MM.1S (cell line): ENCODE data around the gene TSPAN9.

Source experiments
- DNase-seq: peaks from one replicate; pipeline ENCODE4 v3.0.0-alpha.2; 2015
- H2AFZ ChIP-seq: fragments of 300-600 bp; sonication (generic); 2 replicates; pipeline ENCODE4 v1.6.0; 2016; ENCODE audit warnings: antibody characterized with exemption, low read length
- H3F3A ChIP-seq: fragments of 300-600 bp; sonication (generic); 2 replicates; pipeline ENCODE4 v1.6.1; 2016; ENCODE audit warnings: mild to moderate bottlenecking, antibody characterized with exemption, low read length, moderate library complexity, mixed read lengths; ENCODE audit not compliant: insufficient read depth
- H3K27ac ChIP-seq: fragments of 300-600 bp; sonication (generic); 2 replicates; pipeline ENCODE4 v1.5.1; 2016; ENCODE audit warnings: mild to moderate bottlenecking, low read length
- H3K27me3 ChIP-seq: fragments of 300-600 bp; sonication (generic); replicated peaks from 2 replicates; pipeline ENCODE4 v1.6.0; 2016; ENCODE audit warnings: low read length; ENCODE audit not compliant: insufficient read depth
- H3K36me3 ChIP-seq: fragments of 300-600 bp; sonication (generic); replicated peaks from 2 replicates; pipeline ENCODE4 v1.6.1; 2016; ENCODE audit warnings: mild to moderate bottlenecking, low read length, mixed read lengths; ENCODE audit not compliant: insufficient read depth
- H3K4me1 ChIP-seq: fragments of 300-600 bp; sonication (generic); 2 replicates; pipeline ENCODE4 v1.6.1; 2016; ENCODE audit warnings: low read length, mixed read lengths
- H3K4me2 ChIP-seq: fragments of 300-600 bp; sonication (generic); 2 replicates; pipeline ENCODE4 v1.6.0; 2016; ENCODE audit warnings: low read depth, low read length
- H3K4me3 ChIP-seq: fragments of 300-600 bp; sonication (generic); 2 replicates; pipeline ENCODE4 v1.5.1; 2016; ENCODE audit warnings: low read length, mixed read lengths
- H3K79me2 ChIP-seq: fragments of 300-600 bp; sonication (generic); 2 replicates; pipeline ENCODE4 v1.6.1; 2016; ENCODE audit warnings: mixed run types, low read length, mixed read lengths
- H3K9ac ChIP-seq: fragments of 300-600 bp; sonication (generic); 2 replicates; pipeline ENCODE4 v1.6.1; 2016; ENCODE audit warnings: low read length, mixed read lengths
- H3K9me2 ChIP-seq: fragments of 300-600 bp; sonication (generic); replicated peaks from 2 replicates; pipeline ENCODE4 v1.6.1; 2016; ENCODE audit warnings: mild to moderate bottlenecking, low read length, mixed read lengths; ENCODE audit not compliant: insufficient read depth
- H3K9me3 ChIP-seq: fragments of 300-600 bp; sonication (generic); replicated peaks from 2 replicates; pipeline ENCODE4 v1.6.1; 2016; ENCODE audit warnings: mild to moderate bottlenecking, low read length, mixed read lengths; ENCODE audit not compliant: insufficient read depth
- H4K20me1 ChIP-seq: fragments of 300-600 bp; sonication (generic); 2 replicates; pipeline ENCODE4 v1.6.1; 2016; ENCODE audit warnings: mild to moderate bottlenecking, low read length, moderate library complexity, mixed read lengths; ENCODE audit not compliant: insufficient read depth
- EZH2 ChIP-seq: fragments of 300-600 bp; sonication (generic); optimal IDR thresholded peaks from 2 replicates; pipeline ENCODE3; 2017; ENCODE audit warnings: low read depth, mild to moderate bottlenecking, antibody characterized with exemption, low read length, mixed read lengths
- EZH2phosphoT487 ChIP-seq: fragments of 300-600 bp; sonication (generic); IDR thresholded peaks from 2 replicates; pipeline ENCODE4 v1.6.1; 2018; ENCODE audit warnings: antibody characterized with exemption, low read length
- TF ChIP-seq, protein P1 (sequence below): fragments of 300-600 bp; sonication (generic); IDR thresholded peaks from 2 replicates; pipeline ENCODE4 v1.5.1; 2016; ENCODE audit warnings: antibody characterized with exemption, low read length, mixed read lengths

Gene TSPAN9

DNA sequence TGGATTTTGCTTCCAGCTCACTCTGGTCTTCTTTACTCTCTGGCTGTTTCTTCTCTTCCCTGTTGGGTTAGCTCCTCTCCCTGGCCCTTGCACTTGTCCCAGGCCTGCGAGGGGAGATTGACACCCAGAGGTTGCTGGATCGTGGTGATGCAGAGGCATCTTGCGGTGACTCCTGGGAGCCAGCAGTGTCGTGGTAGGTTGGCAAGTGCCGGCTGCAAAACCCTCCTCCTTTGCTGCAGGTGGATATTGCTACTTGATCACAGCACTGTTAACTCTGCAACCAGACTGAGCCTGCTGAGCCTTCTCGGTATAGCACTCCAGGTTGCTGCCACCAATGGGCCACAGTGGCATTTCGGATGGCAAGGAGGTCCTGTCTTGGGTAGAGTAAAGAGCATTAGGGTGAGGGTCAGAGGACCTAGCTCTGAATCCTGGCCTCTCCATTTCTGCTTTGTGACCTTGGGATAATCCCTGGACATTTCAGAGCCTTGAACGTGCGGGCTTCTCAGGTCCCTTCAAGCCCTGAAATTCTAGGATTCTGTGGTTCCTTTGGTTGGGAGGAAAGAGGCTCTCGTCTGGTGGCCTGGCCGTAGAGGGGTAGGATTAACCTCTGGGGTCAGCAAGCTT is 87.4 kb downstream of the TSPAN9 start:
- H3F3A ChIP-seq = no peaks in the 10 kb centered on the region
- no peaks in the 10 kb centered on the region for H3K36me3 ChIP-seq
- H3K27me3 ChIP-seq = peaks cover 80% of the 10 kb centered on the region
- no peaks in the 10 kb centered on the region for H3K9me2 ChIP-seq
- TF ChIP-seq, protein P1, sequence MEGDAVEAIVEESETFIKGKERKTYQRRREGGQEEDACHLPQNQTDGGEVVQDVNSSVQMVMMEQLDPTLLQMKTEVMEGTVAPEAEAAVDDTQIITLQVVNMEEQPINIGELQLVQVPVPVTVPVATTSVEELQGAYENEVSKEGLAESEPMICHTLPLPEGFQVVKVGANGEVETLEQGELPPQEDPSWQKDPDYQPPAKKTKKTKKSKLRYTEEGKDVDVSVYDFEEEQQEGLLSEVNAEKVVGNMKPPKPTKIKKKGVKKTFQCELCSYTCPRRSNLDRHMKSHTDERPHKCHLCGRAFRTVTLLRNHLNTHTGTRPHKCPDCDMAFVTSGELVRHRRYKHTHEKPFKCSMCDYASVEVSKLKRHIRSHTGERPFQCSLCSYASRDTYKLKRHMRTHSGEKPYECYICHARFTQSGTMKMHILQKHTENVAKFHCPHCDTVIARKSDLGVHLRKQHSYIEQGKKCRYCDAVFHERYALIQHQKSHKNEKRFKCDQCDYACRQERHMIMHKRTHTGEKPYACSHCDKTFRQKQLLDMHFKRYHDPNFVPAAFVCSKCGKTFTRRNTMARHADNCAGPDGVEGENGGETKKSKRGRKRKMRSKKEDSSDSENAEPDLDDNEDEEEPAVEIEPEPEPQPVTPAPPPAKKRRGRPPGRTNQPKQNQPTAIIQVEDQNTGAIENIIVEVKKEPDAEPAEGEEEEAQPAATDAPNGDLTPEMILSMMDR = no peak
- TF ChIP-seq EZH2phosphoT487 (no peak), EZH2 (no peak)
- no peaks in the 10 kb centered on the region for H3K4me1 ChIP-seq
- no peaks in the 10 kb centered on the region for H3K9me3 ChIP-seq
- H4K20me1 ChIP-seq = no peaks in the 10 kb centered on the region
- no peaks in the 10 kb centered on the region for H3K79me2 ChIP-seq
- no peak overlapping the region for H2AFZ ChIP-seq
- H3K4me2 ChIP-seq = no peak overlapping the region
- H3K9ac ChIP-seq = no peak overlapping the region
- no peak for DNase-seq
- no peak overlapping the region for H3K4me3 ChIP-seq
- no peak overlapping the region for H3K27ac ChIP-seq

DNA sequence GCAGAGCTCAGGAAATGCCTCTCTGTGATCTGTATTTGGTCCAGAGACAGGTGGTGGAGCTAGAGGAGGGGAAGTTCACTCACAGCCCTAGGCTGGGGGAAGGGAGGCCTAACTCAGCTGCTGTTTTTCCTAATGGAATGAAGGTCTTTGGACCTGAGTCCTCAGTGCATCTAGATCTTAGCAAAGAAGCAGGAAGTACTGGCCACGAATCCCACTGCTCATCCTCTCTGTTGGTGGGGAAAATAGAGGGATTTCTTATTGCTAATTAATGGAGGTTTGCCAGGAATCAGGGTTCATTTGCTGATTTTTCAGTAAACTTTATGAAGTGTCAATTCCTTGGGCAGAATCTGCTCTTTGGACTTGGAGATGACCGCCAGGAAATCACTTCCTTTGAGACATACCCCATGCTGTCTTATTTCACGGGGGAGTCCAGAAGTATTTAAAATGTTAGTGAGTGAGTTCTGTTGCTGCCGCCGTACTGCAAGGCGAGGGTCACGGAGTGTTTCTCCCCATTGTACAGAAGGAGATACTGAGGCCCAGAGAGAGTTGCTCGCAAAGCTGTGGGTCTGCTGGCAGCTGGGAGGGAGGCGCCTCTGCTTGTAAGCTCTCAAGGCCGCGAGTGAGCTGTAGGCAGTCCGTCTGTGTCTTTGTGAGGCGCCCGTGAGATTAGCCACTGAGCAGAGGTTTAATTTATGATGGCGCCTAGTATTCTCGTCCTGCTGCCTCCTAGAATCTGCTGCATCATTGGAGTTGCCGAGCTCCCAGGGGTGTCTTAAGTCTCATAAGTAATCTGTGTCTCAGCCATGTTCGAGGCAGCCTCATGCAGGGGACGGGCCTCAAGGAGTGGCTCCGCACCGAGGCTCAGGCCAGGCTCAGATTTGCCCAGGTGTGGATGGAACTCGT is 88.2 kb downstream of the TSPAN9 start:
- Histone ChIP-seq H3K79me2 (no peaks in the 10 kb centered on the region), H3K27me3 (peaks cover 80% of the 10 kb centered on the region), H3K4me2 (no peak overlapping the region), H3K9me3 (no peaks in the 10 kb centered on the region), H3F3A (no peaks in the 10 kb centered on the region), H3K4me3 (no peak overlapping the region), H3K4me1 (no peaks in the 10 kb centered on the region), H3K9ac (no peak overlapping the region), H3K27ac (no peak overlapping the region), H3K36me3 (no peaks in the 10 kb centered on the region), H2AFZ (no peak overlapping the region), H4K20me1 (no peaks in the 10 kb centered on the region), H3K9me2 (no peaks in the 10 kb centered on the region)
- TF ChIP-seq EZH2 = no peak
- TF ChIP-seq, protein P1 = no peak
- no peak for TF ChIP-seq EZH2phosphoT487
- no peak for DNase-seq

GRCh38 chr12:3167636-3168035 is 90.5 kb downstream of the TSPAN9 start:
- H3K9me2 ChIP-seq = no peaks in the 10 kb centered on the region
- H3K9ac ChIP-seq = no peak overlapping the region
- no peak overlapping the region for H2AFZ ChIP-seq
- no peaks in the 10 kb centered on the region for H4K20me1 ChIP-seq
- H3K9me3 ChIP-seq = no peaks in the 10 kb centered on the region
- H3K79me2 ChIP-seq = no peaks in the 10 kb centered on the region
- no peaks in the 10 kb centered on the region for H3K36me3 ChIP-seq
- H3K27me3 ChIP-seq = peaks cover 93% of the 10 kb centered on the region
- no peaks in the 10 kb centered on the region for H3K4me1 ChIP-seq
- TF ChIP-seq EZH2 (no peak), EZH2phosphoT487 (no peak)
- TF ChIP-seq, protein P1 = no peak
- H3K4me2 ChIP-seq = no peak overlapping the region
- no peak for DNase-seq
- no peak overlapping the region for H3K27ac ChIP-seq
- no peaks in the 10 kb centered on the region for H3F3A ChIP-seq
- no peak overlapping the region for H3K4me3 ChIP-seq
